AG04450 (cell line): Measurements from ENCODE around the gene ADAM11. TPM values are rescaled to one million over a fixed set of nuclear protein-coding genes. Genes with fewer than 3 reads are reported as not detected.
"Not testable (repeated sequence)": the region's sequence is repeated elsewhere in the genome, so short reads cannot be mapped to it uniquely, and the experiment has no call there.

Experiments
- CTCF ChIA-PET: fragments of 300-600, 350-600 bp; formaldehyde crosslinking; extraction: SDS; loops from one replicate; lab custom pipeline; 2022; ENCODE audit warnings: antibody characterized with exemption, inconsistent platforms; lab: Charles Lee
- POLR2A ChIA-PET: fragments of 350-600 bp; formaldehyde crosslinking; extraction: SDS; loops from one replicate; lab custom pipeline; 2021; ENCODE audit warnings: antibody characterized with exemption, inconsistent platforms; lab: Yijun Ruan, JAX
- DNase-seq: peaks from one replicate; pipeline ENCODE4 v3.0.0-alpha.2; 2011; ENCODE audit warnings: low read depth, low spot score
- H3K27ac ChIP-seq: one replicate; pipeline ENCODE4 v1.5.1; 2012; ENCODE audit warnings: low read depth, low read length, control low read depth
- H3K27me3 ChIP-seq: one replicate; pipeline ENCODE4 v1.6.0; 2012; ENCODE audit warnings: low read length; ENCODE audit not compliant: control insufficient read depth, insufficient read depth
- H3K4me3 ChIP-seq: 2 replicates; pipeline ENCODE4 v1.5.1; 2011; ENCODE audit warnings: mild to moderate bottlenecking, low read depth, low read length, control low read depth
- H3K9me3 ChIP-seq: 2 replicates; pipeline ENCODE4 v1.5.1; 2012; ENCODE audit warnings: low read length; ENCODE audit not compliant: control insufficient read depth, insufficient read depth
- polyA plus RNA-seq: library from polyadenylated mRNA; depleted of rRNA; stranded (reverse); fragments of >200 nt; gene quantifications from 2 replicates; pipeline ENCODE4 v1.2.3, GENCODE V29; 2011
- TF ChIP-seq, protein P1 (sequence below): IDR thresholded peaks from 2 replicates; pipeline ENCODE4 v1.5.1; 2011; ENCODE audit warnings: low read depth, low read length, control low read depth, inconsistent platforms

Gene ADAM11
- polyA plus RNA-seq, 1 experiment, result 0.37 TPM

GRCh38 chr17:44734272-44734671 is 24.5 kb upstream of the ADAM11 start:
- H3K27me3 ChIP-seq, result no peaks in the 10 kb centered on the region
- H3K27ac ChIP-seq, result no peak overlapping the region
- no peak overlapping the region for H3K4me3 ChIP-seq
- TF ChIP-seq, protein P1, sequence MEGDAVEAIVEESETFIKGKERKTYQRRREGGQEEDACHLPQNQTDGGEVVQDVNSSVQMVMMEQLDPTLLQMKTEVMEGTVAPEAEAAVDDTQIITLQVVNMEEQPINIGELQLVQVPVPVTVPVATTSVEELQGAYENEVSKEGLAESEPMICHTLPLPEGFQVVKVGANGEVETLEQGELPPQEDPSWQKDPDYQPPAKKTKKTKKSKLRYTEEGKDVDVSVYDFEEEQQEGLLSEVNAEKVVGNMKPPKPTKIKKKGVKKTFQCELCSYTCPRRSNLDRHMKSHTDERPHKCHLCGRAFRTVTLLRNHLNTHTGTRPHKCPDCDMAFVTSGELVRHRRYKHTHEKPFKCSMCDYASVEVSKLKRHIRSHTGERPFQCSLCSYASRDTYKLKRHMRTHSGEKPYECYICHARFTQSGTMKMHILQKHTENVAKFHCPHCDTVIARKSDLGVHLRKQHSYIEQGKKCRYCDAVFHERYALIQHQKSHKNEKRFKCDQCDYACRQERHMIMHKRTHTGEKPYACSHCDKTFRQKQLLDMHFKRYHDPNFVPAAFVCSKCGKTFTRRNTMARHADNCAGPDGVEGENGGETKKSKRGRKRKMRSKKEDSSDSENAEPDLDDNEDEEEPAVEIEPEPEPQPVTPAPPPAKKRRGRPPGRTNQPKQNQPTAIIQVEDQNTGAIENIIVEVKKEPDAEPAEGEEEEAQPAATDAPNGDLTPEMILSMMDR, result no peak
- ChIA-PET POLR2A (no interaction called here), CTCF (no interaction called here)
- no peaks in the 10 kb centered on the region for H3K9me3 ChIP-seq
- DNase-seq, result no peak

GRCh38 chr17:44736551-44737240 is 22.1 kb upstream of the ADAM11 start:
- TF ChIP-seq, protein P1, result no peak
- peak overlapping the region; percentile 11 for H3K27ac ChIP-seq
- no peak overlapping the region for H3K4me3 ChIP-seq
- H3K27me3 ChIP-seq, result no peaks in the 10 kb centered on the region
- ChIA-PET POLR2A (interaction anchor here (0.8 kb wide), 1 partner anchor 48 kb away, joined by 3 read pairs; no protein-coding TSS in a partner anchor), CTCF (interaction anchor here (0.7 kb wide), 1 partner anchor 120 kb away, joined by 3 read pairs; no protein-coding TSS in a partner anchor)
- no peaks in the 10 kb centered on the region for H3K9me3 ChIP-seq
- DNase-seq, result no peak

- H3K4me3 ChIP-seq, result no peak overlapping the region
- no peak for DNase-seq
- no peak overlapping the region for H3K27ac ChIP-seq
- H3K9me3 ChIP-seq, result no peaks in the 10 kb centered on the region
- H3K27me3 ChIP-seq, result no peaks in the 10 kb centered on the region
- POLR2A ChIA-PET, result no interaction called here
- CTCF ChIA-PET, result no interaction called here
- TF ChIP-seq, protein P1, result no peak
These were observed 20.4 kb upstream of the ADAM11 start for GRCh38 chr17:44738214-44738906.

GRCh38 chr17:44741316-44741715 is 17.5 kb upstream of the ADAM11 start:
- DNase-seq, result no peak
- POLR2A ChIA-PET, result no interaction called here
- TF ChIP-seq, protein P1, result no peak
- CTCF ChIA-PET, result no interaction called here
- H3K9me3 ChIP-seq, result no peaks in the 10 kb centered on the region
- H3K4me3 ChIP-seq, result no peak overlapping the region
- no peak overlapping the region for H3K27ac ChIP-seq
- no peaks in the 10 kb centered on the region for H3K27me3 ChIP-seq

DNA sequence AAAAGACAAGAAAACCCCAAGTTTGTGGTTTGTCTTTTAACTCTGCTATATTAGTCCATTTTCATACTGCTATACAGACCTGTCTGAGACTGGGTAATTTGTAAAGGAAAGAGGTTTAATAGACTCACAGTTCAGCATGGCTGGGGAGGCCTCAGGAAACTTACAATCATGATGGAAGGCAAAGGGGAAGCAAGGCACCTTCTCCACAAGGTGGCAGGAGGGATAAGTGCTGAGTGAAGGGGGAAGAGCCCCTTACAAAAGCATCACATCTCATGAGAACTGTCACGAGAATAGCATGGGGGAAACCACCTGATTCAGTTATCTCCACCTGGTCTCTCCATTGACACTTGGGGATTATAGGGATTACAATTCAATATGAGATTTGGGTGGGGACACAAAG is 13.5 kb upstream of the ADAM11 start:
- DNase-seq, result no peak
- ChIA-PET CTCF (interaction anchor here (0.9 kb wide), 1 partner anchor 20 kb away, joined by 4 read pairs; no protein-coding TSS in a partner anchor), POLR2A (no interaction called here)
- Histone ChIP-seq H3K9me3 (no peaks in the 10 kb centered on the region; the same call in 1 of the 2 replicates), H3K4me3 (no peak overlapping the region), H3K27ac (no peak overlapping the region), H3K27me3 (no peaks in the 10 kb centered on the region)
- TF ChIP-seq, protein P1, result no peak

GRCh38 chr17:44745738-44746137 is 13.1 kb upstream of the ADAM11 start:
- POLR2A ChIA-PET, result interaction anchor here (0.7 kb wide), 1 partner anchor 75 kb away, joined by 4 read pairs; no protein-coding TSS in a partner anchor
- H3K27ac ChIP-seq, CTCF ChIA-PET, H3K27me3 ChIP-seq, H3K9me3 ChIP-seq, H3K4me3 ChIP-seq, DNase-seq: not testable (repeated sequence)
